Memory B cell (primary cell): ENCODE data around the gene LMNB1.

Source experiments
- ATAC-seq: fragments of 150-1000 bp; cut with Tn5 transposase; 2 replicates; pipeline ENCODE4 v1.10.0; 2021; ENCODE audit warnings: low read depth, mild to moderate bottlenecking, moderate library complexity
- DNase-seq, 2 donors: peaks; one replicate each; pipeline ENCODE4 v3.0.0; 2022; ENCODE audit warnings: low spot score in 2 of 2
- H3K27ac Mint-ChIP-seq: one replicate; pipeline ENCODE4 v1.8.0; 2022; ENCODE audit warnings: mild to moderate bottlenecking, moderate library complexity, mixed read lengths
- H3K27me3 Mint-ChIP-seq: one replicate; pipeline ENCODE4 v1.8.0; 2022; ENCODE audit warnings: mixed read lengths
- H3K36me3 Mint-ChIP-seq: one replicate; pipeline ENCODE4 v1.8.0; 2022; ENCODE audit warnings: mild to moderate bottlenecking, mixed read lengths
- H3K4me1 Mint-ChIP-seq: one replicate; pipeline ENCODE4 v1.8.0; 2022; ENCODE audit warnings: mixed read lengths
- H3K4me3 Mint-ChIP-seq: one replicate; pipeline ENCODE4 v1.8.0; 2022; ENCODE audit warnings: mild to moderate bottlenecking, moderate library complexity, mixed read lengths
- H3K9me3 Mint-ChIP-seq: one replicate; pipeline ENCODE4 v1.8.0; 2022; ENCODE audit warnings: mixed read lengths

The LMNB1 gene

GRCh38 chr5:126866851-126867636, 90.1 kb downstream of the LMNB1 start:
- H3K9me3 Mint-ChIP-seq = no peaks in the 10 kb centered on the region

GRCh38 chr5:126868338-126869004, 91.5 kb downstream of the LMNB1 start:
- no peaks in the 10 kb centered on the region for H3K9me3 Mint-ChIP-seq
- H3K4me1 Mint-ChIP-seq = peaks cover 10% of the 10 kb centered on the region
- peak overlapping the region; percentile 79 for H3K4me3 Mint-ChIP-seq
- peaks cover 14% of the 10 kb centered on the region for H3K36me3 Mint-ChIP-seq
- ATAC-seq (no peak), DNase-seq (no peak)
- H3K27me3 Mint-ChIP-seq = no peaks in the 10 kb centered on the region
- H3K27ac Mint-ChIP-seq = no peak overlapping the region

More at GRCh38 chr5:126866851-126867636, 90.1 kb downstream of the LMNB1 start:
- Mint-ChIP-seq H3K36me3 (peaks cover 6% of the 10 kb centered on the region), H3K27me3 (no peaks in the 10 kb centered on the region), H3K4me1 (peaks cover 10% of the 10 kb centered on the region), H3K27ac (peak overlapping the region; percentile 42), H3K4me3 (no peak overlapping the region)
- DNase-seq (no peak), ATAC-seq (no peak)

- ATAC-seq = peak; percentile 48
- no peak overlapping the region for H3K27ac Mint-ChIP-seq
- H3K4me1 Mint-ChIP-seq = peaks cover 10% of the 10 kb centered on the region
- H3K27me3 Mint-ChIP-seq = no peaks in the 10 kb centered on the region
- no peak for DNase-seq
- peaks cover 16% of the 10 kb centered on the region for H3K36me3 Mint-ChIP-seq
- H3K4me3 Mint-ChIP-seq = peak overlapping the region; percentile 79
- H3K9me3 Mint-ChIP-seq = no peaks in the 10 kb centered on the region
Observed at GRCh38 chr5:126869005-126869451, 92.1 kb downstream of the LMNB1 start.

- Mint-ChIP-seq H3K9me3 (no peaks in the 10 kb centered on the region), H3K27ac (no peak overlapping the region), H3K36me3 (peaks cover 21% of the 10 kb centered on the region), H3K4me3 (no peak overlapping the region), H3K4me1 (peaks cover 10% of the 10 kb centered on the region), H3K27me3 (no peaks in the 10 kb centered on the region)
- DNase-seq (no peak), ATAC-seq (no peak)
Observed at GRCh38 chr5:126871441-126871840, 94.5 kb downstream of the LMNB1 start.

- Mint-ChIP-seq H3K4me1 (peaks cover 8% of the 10 kb centered on the region), H3K36me3 (peaks cover 31% of the 10 kb centered on the region), H3K27ac (no peak overlapping the region), H3K4me3 (no peak overlapping the region), H3K9me3 (no peaks in the 10 kb centered on the region), H3K27me3 (no peaks in the 10 kb centered on the region)
- ATAC-seq (no peak), DNase-seq (no peak)
Observed at GRCh38 chr5:126872561-126873354, 95.8 kb downstream of the LMNB1 start.

- no peaks in the 10 kb centered on the region for H3K9me3 Mint-ChIP-seq
Observed at GRCh38 chr5:126875303-126875785, 98.4 kb downstream of the LMNB1 start.

GRCh38 chr5:126877602-126878001, 100.7 kb downstream of the LMNB1 start:
- Mint-ChIP-seq H3K9me3 (no peaks in the 10 kb centered on the region), H3K4me3 (no peak overlapping the region), H3K36me3 (peaks cover 34% of the 10 kb centered on the region), H3K4me1 (peaks cover 5% of the 10 kb centered on the region), H3K27me3 (no peaks in the 10 kb centered on the region), H3K27ac (no peak overlapping the region)
- ATAC-seq (no peak), DNase-seq (no peak)

More at GRCh38 chr5:126875303-126875785, 98.4 kb downstream of the LMNB1 start:
- H3K36me3 Mint-ChIP-seq = peaks cover 43% of the 10 kb centered on the region
- DNase-seq (no peak), ATAC-seq (no peak)
- H3K4me1 Mint-ChIP-seq = peaks cover 5% of the 10 kb centered on the region
- H3K4me3 Mint-ChIP-seq = no peak overlapping the region
- no peak overlapping the region for H3K27ac Mint-ChIP-seq
- no peaks in the 10 kb centered on the region for H3K27me3 Mint-ChIP-seq

GRCh38 chr5:126878085-126878484, 101.1 kb downstream of the LMNB1 start:
- H3K4me3 Mint-ChIP-seq = no peak overlapping the region
- no peaks in the 10 kb centered on the region for H3K9me3 Mint-ChIP-seq
- H3K4me1 Mint-ChIP-seq = peaks cover 5% of the 10 kb centered on the region
- H3K27me3 Mint-ChIP-seq = no peaks in the 10 kb centered on the region
- DNase-seq (no peak), ATAC-seq (no peak)
- H3K27ac Mint-ChIP-seq = no peak overlapping the region
- peaks cover 31% of the 10 kb centered on the region for H3K36me3 Mint-ChIP-seq

- ATAC-seq (no peak), DNase-seq (no peak)
- H3K36me3 Mint-ChIP-seq = peaks cover 31% of the 10 kb centered on the region
- H3K4me1 Mint-ChIP-seq = peaks cover 5% of the 10 kb centered on the region
- H3K27ac Mint-ChIP-seq = peak overlapping the region; percentile 58
- no peak overlapping the region for H3K4me3 Mint-ChIP-seq
- H3K27me3 Mint-ChIP-seq = no peaks in the 10 kb centered on the region
- H3K9me3 Mint-ChIP-seq = no peaks in the 10 kb centered on the region
Observed at GRCh38 chr5:126878634-126879033, 101.7 kb downstream of the LMNB1 start.

- DNase-seq = no peak
- Mint-ChIP-seq H3K36me3 (peaks cover 29% of the 10 kb centered on the region), H3K9me3 (no peaks in the 10 kb centered on the region), H3K27me3 (no peaks in the 10 kb centered on the region), H3K27ac (no peak overlapping the region), H3K4me1 (peaks cover 10% of the 10 kb centered on the region), H3K4me3 (no peak overlapping the region)
- ATAC-seq = no peak
Observed at GRCh38 chr5:126881821-126882600, 105.1 kb downstream of the LMNB1 start.

- peaks cover 14% of the 10 kb centered on the region for H3K36me3 Mint-ChIP-seq
- no peak for ATAC-seq
- H3K4me1 Mint-ChIP-seq = peaks cover 10% of the 10 kb centered on the region
- no peak overlapping the region for H3K4me3 Mint-ChIP-seq
- no peak for DNase-seq
- no peaks in the 10 kb centered on the region for H3K9me3 Mint-ChIP-seq
- no peaks in the 10 kb centered on the region for H3K27me3 Mint-ChIP-seq
- no peak overlapping the region for H3K27ac Mint-ChIP-seq
Observed at GRCh38 chr5:126883564-126884245, 106.8 kb downstream of the LMNB1 start.

- no peak overlapping the region for H3K4me3 Mint-ChIP-seq
- peaks cover 13% of the 10 kb centered on the region for H3K36me3 Mint-ChIP-seq
- H3K4me1 Mint-ChIP-seq = peaks cover 10% of the 10 kb centered on the region
- H3K9me3 Mint-ChIP-seq = no peaks in the 10 kb centered on the region
- ATAC-seq (no peak), DNase-seq (no peak)
- no peaks in the 10 kb centered on the region for H3K27me3 Mint-ChIP-seq
- H3K27ac Mint-ChIP-seq = peak overlapping the region; percentile 0
Observed at GRCh38 chr5:126884269-126884819, 107.4 kb downstream of the LMNB1 start.
